Stimulated activated naive CD8-positive, alpha-beta T cell treated with anti-CD3 and anti-CD28 coated beads, Interleukin-15, amount 100 ng/mL, for 72 hours (primary cell): ENCODE measurements around the gene HECTD4.
A peak's percentile ranks its signal among the peaks of the same experiment; 100 is the strongest.

Experiments
- ATAC-seq: fragments of 150-1000 bp; cut with Tn5 transposase; 2 replicates; pipeline ENCODE4 v1.10.0; 2021; ENCODE audit warnings: mild to moderate bottlenecking, moderate library complexity
- DNase-seq, 2 donors: peaks; one replicate each; pipeline ENCODE4 v3.0.0; 2021 to 2022
- H3K27ac Mint-ChIP-seq, 2 donors: one replicate each; pipeline ENCODE4 v1.8.0; 2022; ENCODE audit warnings: mild to moderate bottlenecking in 2 of 2, mixed read lengths in 2 of 2, moderate library complexity in 2 of 2
- H3K27me3 Mint-ChIP-seq: one replicate; pipeline ENCODE4 v1.8.0; 2022; ENCODE audit warnings: mixed read lengths
- H3K4me1 Mint-ChIP-seq: one replicate; pipeline ENCODE4 v1.8.0; 2022; ENCODE audit warnings: mild to moderate bottlenecking, mixed read lengths
- H3K4me3 Mint-ChIP-seq, 2 donors: one replicate each; pipeline ENCODE4 v1.8.0; 2022; ENCODE audit warnings: mild to moderate bottlenecking in 2 of 2, mixed read lengths in 2 of 2, moderate library complexity in 1 of 2
- H3K9me3 Mint-ChIP-seq, 2 donors: one replicate each; pipeline ENCODE4 v1.8.0; 2022; ENCODE audit warnings: mixed read lengths in 2 of 2

HECTD4 gene

DNA sequence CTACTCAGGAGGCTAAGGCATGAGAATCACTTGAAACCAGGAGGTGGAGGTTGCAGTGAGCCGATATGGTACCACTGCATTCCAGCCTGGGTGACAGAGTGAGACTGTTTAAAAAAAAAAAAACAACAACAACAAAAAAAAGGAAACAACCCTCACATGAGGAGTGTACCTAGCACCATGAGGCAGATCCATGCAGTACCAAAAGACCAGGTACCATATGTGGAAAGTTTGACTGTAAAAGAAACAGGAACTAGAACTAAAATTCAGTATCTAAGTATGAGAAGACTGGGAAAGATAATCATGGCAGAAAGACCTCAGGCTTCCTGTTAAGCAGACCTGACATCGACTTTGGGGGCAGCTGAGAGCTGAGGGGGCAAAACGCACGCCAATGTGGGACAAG lies 201.8 kb downstream of the HECTD4 start:
- Mint-ChIP-seq H3K27ac (peak overlapping the region in 1 of 2 donors; percentile 75), H3K27me3 (no peaks in the 10 kb centered on the region), H3K9me3 (no peaks in the 10 kb centered on the region), H3K4me1 (peaks cover 26% of the 10 kb centered on the region), H3K4me3 (no peak overlapping the region)
- ATAC-seq (no peak), DNase-seq (no peak)

DNA sequence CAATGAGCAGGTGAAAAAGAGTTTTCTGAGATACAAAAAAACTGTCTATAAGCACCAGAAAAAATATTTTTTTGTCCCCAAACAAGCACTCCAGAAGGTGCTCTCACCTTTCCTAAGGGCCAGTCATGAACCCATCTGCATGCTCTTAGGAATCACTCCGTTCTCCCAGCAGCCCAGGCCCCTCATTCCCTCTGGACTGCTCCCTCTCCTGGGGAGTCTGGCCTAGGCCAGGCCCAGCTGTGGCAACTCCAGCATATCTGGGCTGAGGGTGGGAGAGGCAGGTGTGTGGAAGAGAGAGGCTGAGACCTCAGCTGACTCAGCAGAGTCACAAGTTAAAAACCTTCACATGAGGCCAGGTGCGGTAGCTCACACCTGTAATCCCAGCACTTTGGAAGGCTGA lies 202.3 kb downstream of the HECTD4 start:
- Mint-ChIP-seq H3K27me3 (no peaks in the 10 kb centered on the region), H3K4me1 (peaks cover 26% of the 10 kb centered on the region), H3K27ac (no peak overlapping the region), H3K9me3 (no peaks in the 10 kb centered on the region), H3K4me3 (no peak overlapping the region)
- DNase-seq (no peak), ATAC-seq (no peak)

DNA sequence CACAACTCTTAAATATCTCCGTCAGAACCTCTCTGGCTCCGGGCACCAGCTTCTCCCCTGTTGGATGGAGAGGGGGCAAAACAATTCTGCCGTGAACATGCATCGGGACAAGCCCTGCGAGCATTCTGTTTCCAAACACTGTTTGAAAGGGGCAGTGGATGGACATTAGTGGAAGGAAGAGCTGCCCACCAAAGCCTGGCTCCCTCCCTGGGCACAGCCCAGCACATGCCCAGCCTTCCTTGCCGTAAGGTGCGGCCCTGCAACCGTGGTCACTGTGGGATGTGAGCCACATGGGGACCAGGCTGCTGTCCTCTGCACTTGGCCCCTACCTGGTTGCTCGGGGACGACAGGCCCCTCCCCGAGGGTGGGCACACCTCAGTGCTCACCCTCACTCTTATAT lies 202.9 kb downstream of the HECTD4 start:
- ATAC-seq (no peak), DNase-seq (no peak)
- Mint-ChIP-seq H3K4me3 (no peak overlapping the region), H3K9me3 (no peaks in the 10 kb centered on the region), H3K27ac (no peak overlapping the region), H3K27me3 (no peaks in the 10 kb centered on the region), H3K4me1 (peaks cover 26% of the 10 kb centered on the region)

DNA sequence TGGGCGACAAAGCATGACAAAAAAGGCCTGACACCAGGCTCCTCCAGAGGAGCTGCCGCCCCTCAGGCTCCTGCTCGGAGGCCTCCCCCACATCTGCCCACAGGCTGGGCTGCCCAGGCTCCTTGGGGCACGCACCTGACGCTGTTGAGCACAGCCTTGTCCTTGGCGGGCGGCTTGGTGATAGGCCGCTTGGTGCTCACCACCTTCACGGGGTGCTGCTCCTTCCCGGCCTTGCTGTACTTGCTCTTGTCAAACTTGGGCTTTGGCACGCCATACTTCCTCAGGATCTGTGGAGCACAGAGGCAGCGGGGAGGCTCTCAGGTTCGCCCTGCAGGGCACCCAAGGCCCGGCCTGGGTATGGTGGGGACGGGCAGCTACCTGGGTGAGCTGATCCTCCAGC lies 203.4 kb downstream of the HECTD4 start:
- ATAC-seq, result no peak
- H3K4me1 Mint-ChIP-seq, result peaks cover 23% of the 10 kb centered on the region
- H3K27ac Mint-ChIP-seq, result no peak overlapping the region
- H3K27me3 Mint-ChIP-seq, result no peaks in the 10 kb centered on the region
- H3K9me3 Mint-ChIP-seq, result no peaks in the 10 kb centered on the region
- DNase-seq, result no peak
- H3K4me3 Mint-ChIP-seq, result no peak overlapping the region

DNA sequence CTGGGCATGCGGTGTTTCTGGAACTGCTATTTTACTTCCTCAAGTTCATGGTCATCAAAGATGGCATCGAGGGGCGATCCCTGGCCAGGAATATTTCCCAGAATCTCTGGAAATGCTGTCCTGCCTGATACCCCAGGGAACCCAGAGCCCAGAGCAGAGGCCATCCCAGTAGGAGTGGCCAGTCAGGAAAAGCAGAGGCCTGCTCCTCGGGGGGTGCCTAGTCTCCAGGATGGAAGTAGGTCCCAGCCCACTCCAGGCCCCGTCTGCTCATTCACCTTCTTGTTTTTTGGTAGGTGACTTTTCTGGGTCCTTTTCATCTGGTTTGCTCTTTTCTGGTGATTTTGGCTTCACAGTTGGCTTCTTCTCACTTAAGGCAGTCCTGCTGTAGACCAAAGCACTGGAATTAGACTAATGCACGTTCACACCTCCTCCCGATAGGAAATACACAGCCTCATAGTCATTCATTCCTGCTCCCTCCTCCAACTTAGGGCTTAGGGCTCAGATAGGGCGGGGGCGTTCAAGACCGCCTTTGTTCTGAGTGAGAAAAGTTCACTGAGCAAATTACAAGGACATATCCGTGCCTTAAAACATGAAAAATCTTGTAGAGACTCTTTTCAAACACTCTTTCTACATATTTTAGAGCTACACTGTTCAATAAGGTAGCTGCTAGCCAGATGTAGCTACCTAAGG lies 205.8 kb downstream of the HECTD4 start:
- no peak overlapping the region for H3K4me3 Mint-ChIP-seq
- ATAC-seq (no peak), DNase-seq (no peak)
- H3K27me3 Mint-ChIP-seq, result no peaks in the 10 kb centered on the region
- no peaks in the 10 kb centered on the region for H3K9me3 Mint-ChIP-seq
- H3K4me1 Mint-ChIP-seq, result peaks cover 8% of the 10 kb centered on the region
- no peak overlapping the region for H3K27ac Mint-ChIP-seq

DNA sequence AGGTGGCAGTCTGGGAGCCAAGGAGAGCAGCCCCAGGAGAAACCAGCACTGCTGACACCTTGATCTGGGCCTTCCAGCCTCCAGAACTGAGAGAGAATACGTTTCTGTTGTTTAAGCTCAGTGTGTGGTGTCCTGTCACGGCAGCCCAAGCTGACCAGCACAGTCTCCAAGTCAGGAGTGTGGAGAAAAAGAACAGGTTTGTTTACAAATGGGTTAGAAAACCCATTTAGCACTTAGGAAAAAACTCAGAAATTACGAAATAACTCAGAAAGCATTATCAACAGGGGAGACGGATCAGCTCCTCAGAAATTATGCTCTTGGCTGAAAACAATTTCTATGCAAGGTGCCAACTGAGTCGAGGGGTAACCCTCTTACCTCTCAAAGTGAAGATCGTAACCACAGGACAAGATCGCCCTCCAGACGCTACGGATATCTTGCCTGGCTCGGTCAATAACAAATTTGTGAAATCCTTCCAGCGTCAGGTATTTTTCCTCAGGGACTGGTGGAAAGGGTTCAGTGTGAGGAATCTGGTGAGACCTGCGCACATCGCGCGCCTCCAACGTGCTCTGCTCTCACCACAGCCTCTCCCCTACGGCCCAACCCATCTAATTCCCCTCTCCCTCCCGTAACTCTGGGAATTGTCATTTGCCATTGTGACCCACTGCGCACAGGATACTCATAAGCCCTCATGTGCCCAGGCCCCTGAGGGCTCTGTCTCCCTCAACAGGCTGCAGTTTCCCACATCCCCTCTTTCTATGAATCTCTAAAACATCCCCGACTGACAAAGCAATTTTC lies 206.7 kb downstream of the HECTD4 start:
- peaks cover 5% of the 10 kb centered on the region for H3K4me1 Mint-ChIP-seq
- no peak overlapping the region for H3K27ac Mint-ChIP-seq
- ATAC-seq (no peak), DNase-seq (no peak)
- H3K9me3 Mint-ChIP-seq, result no peaks in the 10 kb centered on the region
- no peaks in the 10 kb centered on the region for H3K27me3 Mint-ChIP-seq
- H3K4me3 Mint-ChIP-seq, result no peak overlapping the region

DNA sequence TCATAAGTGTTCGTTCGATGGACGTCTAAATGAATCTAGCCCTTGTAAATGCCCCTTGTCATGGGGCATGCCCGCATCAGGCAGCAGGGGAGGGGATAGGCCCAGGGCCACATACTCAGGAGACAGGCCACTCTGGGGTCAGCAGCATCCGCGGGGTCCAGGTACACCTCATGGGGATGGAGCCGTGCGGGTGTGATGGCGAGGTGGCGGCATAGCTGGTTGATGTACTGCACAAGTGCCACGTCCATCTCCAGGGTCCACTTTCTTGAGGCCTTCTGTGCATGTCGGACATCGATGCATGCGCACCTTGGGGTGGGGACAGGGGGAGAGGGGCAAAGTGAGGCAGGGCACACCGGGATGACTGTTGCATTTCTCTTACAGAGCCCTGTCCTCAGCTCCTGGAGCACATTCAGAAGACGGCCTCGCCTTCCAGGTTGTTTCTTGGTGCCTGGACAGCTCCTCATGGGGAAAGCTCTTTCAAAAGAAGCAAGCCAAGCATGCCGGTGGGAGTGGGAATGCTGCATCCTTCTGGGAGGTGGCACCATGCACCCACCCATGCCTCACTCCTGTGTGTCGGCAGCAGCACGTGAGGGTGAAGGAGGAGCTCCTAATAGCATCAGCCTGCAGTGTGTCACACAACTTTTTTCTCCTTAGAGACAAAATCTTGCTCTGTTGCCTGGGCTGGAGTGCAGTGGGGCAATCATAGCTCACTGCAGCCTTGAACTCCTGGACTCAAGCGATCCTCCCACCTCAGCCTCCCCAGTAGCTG lies 209.5 kb downstream of the HECTD4 start:
- H3K4me3 Mint-ChIP-seq, result no peak overlapping the region
- no peaks in the 10 kb centered on the region for H3K27me3 Mint-ChIP-seq
- peaks cover 10% of the 10 kb centered on the region for H3K4me1 Mint-ChIP-seq
- no peak for DNase-seq
- peak overlapping the region in 1 of 2 donors; percentile 96 for H3K27ac Mint-ChIP-seq
- ATAC-seq, result no peak
- H3K9me3 Mint-ChIP-seq, result no peaks in the 10 kb centered on the region

DNA sequence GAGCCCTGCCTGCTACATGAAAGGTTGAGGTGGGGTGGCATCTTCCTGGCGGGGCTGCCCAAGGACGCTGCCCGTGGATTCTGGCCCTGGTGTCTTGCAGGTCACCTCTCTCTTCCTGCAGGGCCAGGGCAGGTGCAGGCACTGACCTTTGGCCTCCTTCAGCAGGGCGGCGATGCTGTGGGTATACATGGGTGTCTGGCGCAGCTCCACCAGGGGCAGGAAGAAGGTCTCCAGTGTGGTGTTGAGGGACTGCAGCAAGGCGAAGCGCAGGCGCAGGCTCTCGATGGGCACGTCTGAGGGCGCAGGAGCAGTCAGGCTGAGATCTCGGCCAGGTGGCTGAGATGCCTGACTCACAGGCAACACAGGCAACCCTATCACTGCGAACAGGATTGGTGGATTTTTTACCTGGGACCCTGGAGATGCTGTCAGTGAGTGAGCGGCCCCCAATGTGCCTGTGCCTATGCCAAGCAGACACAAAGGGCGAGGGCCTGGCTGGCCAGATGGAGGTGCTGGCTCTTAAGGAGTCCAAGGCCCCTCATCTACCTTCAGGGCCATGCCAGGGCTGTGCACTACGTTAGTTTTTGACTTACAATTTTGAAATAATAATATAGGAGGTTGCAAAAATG lies 211.1 kb downstream of the HECTD4 start:
- Mint-ChIP-seq H3K27ac (no peak overlapping the region), H3K4me1 (peaks cover 10% of the 10 kb centered on the region), H3K9me3 (no peaks in the 10 kb centered on the region), H3K4me3 (no peak overlapping the region), H3K27me3 (no peaks in the 10 kb centered on the region)
- no peak for ATAC-seq
- no peak for DNase-seq

DNA sequence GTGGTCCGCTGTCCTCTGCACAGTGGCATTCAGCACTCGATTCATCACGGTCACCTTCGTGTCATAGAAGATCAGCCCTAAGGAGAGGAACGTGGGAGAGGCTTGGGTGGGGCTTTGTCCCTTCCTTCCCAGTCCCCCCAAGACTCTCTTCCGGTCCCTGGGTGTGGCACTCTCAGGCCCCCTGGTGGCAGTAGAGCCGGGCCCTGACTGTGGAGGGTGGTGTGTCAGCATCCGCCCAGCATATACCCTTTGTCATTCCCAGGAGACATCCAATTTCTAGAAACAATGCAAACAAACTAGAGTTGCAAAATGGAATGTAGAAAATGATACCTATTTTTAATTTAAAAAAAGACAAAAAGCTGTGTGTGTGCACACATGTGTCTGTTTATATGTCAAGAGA lies 211.9 kb downstream of the HECTD4 start:
- no peak for DNase-seq
- H3K4me3 Mint-ChIP-seq, result no peak overlapping the region
- H3K27ac Mint-ChIP-seq, result peak overlapping the region; percentile 34 to 73
- peaks cover 10% of the 10 kb centered on the region for H3K4me1 Mint-ChIP-seq
- ATAC-seq, result no peak
- H3K9me3 Mint-ChIP-seq, result no peaks in the 10 kb centered on the region
- H3K27me3 Mint-ChIP-seq, result no peaks in the 10 kb centered on the region

DNA sequence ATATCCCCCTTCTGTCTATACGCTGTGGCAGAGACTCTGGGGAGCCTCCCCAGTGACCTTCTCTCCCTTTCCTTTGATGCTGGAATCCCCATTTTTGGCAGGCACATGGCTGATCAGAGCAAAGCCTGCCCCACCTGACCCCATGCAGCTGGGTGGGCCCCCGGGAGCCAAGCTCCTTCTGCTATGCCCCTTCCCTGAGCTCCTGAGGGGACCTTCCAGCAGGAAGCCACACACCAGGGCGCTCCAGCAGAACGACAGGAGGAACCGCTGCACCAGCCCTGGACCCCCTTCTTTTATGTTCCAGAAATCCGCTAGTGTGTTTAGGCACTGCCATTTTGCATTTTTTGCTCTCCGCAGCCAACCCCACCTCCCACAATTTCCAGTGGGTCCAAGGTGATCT lies 212.3 kb downstream of the HECTD4 start:
- Mint-ChIP-seq H3K9me3 (no peaks in the 10 kb centered on the region), H3K4me1 (peaks cover 10% of the 10 kb centered on the region), H3K4me3 (no peak overlapping the region), H3K27ac (peak overlapping the region in 1 of 2 donors; percentile 74), H3K27me3 (no peaks in the 10 kb centered on the region)
- no peak for ATAC-seq
- no peak for DNase-seq

DNA sequence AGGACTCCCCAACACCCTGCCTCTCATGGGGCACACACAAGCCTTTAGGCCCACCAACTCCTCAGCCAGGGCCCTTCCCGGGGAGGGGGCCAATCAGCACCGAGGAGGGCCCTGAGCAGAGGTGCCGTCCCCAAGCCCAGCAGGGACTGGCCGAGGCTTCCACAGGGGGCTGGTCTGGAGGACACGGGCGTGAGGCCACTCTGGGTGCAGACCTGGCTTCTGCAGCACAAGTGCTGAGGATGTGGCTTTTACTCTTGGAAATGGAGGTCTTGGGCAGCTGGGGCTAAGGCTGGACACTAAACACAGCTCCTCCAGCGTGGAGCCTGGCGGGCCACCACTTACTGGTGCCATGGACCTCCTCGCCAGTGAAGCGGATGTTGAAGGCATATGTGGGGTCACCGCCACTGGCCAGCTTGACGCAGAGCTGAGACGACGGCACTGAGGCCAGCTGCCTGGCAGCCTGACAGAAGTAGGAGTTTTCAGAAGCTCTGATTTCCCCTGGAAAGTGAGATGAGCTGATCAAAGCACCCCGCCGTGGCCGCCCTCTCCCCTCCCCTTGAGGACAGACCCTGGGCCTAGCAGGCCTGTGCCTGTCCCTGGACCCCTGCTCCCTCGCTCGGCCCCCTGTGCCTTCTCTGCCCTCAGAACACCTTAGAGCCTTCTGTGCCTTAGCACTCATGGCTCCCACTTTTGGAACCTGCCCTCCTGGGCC lies 212.9 kb downstream of the HECTD4 start:
- Mint-ChIP-seq H3K9me3 (no peaks in the 10 kb centered on the region), H3K4me3 (no peak overlapping the region), H3K4me1 (peaks cover 10% of the 10 kb centered on the region), H3K27me3 (no peaks in the 10 kb centered on the region), H3K27ac (peak overlapping the region in 1 of 2 donors; percentile 74)
- ATAC-seq (peak; percentile 19), DNase-seq (no peak)

DNA sequence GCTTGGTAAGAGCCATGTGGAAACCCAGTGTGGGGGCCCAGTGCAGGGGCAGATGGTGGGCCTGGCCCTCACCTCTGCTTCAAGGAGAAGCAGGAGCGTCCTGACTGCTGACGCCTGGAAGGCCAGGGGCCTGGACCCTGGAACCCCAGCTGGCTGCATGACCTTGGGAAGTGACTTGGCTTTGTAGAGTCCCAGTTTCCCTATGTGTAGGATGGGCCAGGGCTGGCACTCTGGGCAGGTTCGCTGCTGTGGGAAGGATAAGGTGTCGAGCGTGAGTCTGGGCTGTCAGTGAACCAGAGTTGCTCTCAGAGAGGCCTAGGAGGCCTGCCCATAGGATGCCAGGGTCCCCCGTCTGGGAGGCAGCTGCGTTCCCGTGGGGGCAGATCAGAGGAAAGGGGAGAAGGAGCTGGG lies 213.7 kb downstream of the HECTD4 start:
- Mint-ChIP-seq H3K27me3 (no peaks in the 10 kb centered on the region), H3K9me3 (no peaks in the 10 kb centered on the region), H3K4me1 (peaks cover 10% of the 10 kb centered on the region), H3K4me3 (no peak overlapping the region), H3K27ac (peak overlapping the region in 1 of 2 donors; percentile 1)
- no peak for ATAC-seq
- DNase-seq, result no peak

DNA sequence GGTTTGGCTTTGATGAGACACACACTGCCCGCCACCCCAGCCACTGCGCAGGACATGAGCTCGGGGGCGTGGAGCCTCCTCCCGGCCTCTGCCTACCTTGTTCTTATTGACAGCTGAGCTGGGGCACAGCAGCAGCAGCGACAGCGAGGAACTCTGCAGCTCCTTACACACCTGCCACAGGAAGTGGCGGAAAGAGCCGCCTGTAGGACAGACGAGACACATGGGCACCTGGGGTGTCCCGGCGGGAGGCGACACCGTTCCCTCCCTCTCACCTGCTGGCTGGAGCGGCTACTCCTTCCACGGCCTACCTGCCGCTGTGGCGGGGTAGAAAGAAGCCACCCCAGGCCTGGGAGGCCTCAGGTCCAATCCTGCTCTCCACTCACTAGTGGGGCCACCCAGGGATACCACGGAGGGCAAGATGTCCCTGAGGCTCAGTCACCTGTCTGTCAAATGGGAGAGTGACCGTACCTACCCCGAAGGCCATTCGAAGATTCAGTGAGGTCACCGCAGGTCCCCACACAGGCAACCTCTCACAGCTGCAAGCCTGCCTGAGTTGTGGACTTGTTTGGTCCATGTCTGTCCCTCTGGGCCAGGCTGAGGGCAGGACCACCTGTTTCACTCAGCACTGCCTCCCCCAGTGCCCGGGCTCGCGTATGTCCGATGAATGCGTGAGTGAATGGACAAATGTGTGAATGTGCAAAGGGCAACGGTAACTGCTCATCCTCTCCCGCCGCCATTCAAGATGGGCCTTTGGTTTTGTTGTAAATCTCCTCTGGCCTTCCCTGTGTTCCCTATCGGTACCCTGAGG lies 214.3 kb downstream of the HECTD4 start:
- H3K4me1 Mint-ChIP-seq, result peaks cover 10% of the 10 kb centered on the region
- no peaks in the 10 kb centered on the region for H3K9me3 Mint-ChIP-seq
- no peaks in the 10 kb centered on the region for H3K27me3 Mint-ChIP-seq
- DNase-seq, result no peak
- no peak overlapping the region for H3K4me3 Mint-ChIP-seq
- ATAC-seq, result no peak
- H3K27ac Mint-ChIP-seq, result peak overlapping the region in 1 of 2 donors; percentile 71

DNA sequence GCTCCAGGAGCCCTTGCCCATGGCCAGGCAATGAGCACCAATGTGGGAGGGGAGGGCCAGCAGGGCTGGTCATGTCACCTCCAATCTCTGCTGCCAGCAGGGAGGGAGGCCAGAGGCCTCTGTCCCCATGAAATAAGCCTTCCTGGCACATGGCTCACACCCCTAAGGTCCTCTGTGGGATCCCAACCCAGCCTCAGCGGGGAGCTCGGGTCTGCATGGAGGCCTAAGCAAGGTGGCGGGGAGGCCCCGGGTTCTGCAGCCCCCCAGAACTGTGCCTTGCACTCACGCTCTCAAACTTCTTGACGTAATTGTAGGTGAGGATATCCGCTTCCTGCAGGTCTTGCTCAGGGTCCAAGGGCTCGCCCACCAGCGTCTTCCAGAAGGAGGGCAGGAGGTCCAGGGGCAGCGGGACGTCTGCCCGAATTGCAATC lies 215.2 kb downstream of the HECTD4 start:
- peaks cover 10% of the 10 kb centered on the region for H3K4me1 Mint-ChIP-seq
- DNase-seq (no peak), ATAC-seq (no peak)
- no peak overlapping the region for H3K4me3 Mint-ChIP-seq
- no peaks in the 10 kb centered on the region for H3K27me3 Mint-ChIP-seq
- H3K9me3 Mint-ChIP-seq, result no peaks in the 10 kb centered on the region
- peak overlapping the region in 1 of 2 donors; percentile 71 for H3K27ac Mint-ChIP-seq
